ENCODE data around the gene HEATR5A. TPM values are rescaled to one million over a fixed set of nuclear protein-coding genes. Genes with fewer than 3 reads are reported as not detected.
"Not testable (repeated sequence)": the region's sequence is repeated elsewhere in the genome, so short reads cannot be mapped to it uniquely, and the experiment has no call there.

Gene HEATR5A
- total and polyA plus RNA-seq, 11 donors = 22.4 to 57.6 (median 45.5) TPM

GRCh38 chr14:31441273-31442111, 21.1 kb upstream of the HEATR5A start:
- H3K27ac ChIP-seq = peak overlapping the region in 10 of 12 donors; percentile 8 to 55 (median 34)
- H3K4me3 ChIP-seq = no peak overlapping the region
- peaks cover 0 to 14% (median 3%) of the 10 kb centered on the region in 12 donors for H3K4me1 ChIP-seq
- no peaks in the 10 kb centered on the region for H3K9me3 ChIP-seq
- 69 to 89% (median 86%) methylated on average over 7 of the region's 7 CpGs for WGBS, 4 donors
- H3K36me3 ChIP-seq = peaks cover 0 to 20% (median 5%) of the 10 kb centered on the region in 9 donors
- H3K27me3 ChIP-seq = no peaks in the 10 kb centered on the region
- ATAC-seq (peak in 3 of 4 donors; percentile 48 to 81 (median 60)), DNase-seq (no peak)
- intact Hi-C loops (cut with DNase I) = no loop called here
- TF ChIP-seq CTCF (IDR thresholded peaks at IDR 0.05) (no peak), POLR2A (IDR thresholded peaks at IDR 0.05) (no peak)

GRCh38 chr14:31440280-31440679, 19.9 kb upstream of the HEATR5A start:
- H3K36me3 ChIP-seq = peaks cover 0 to 8% (median 0%) of the 10 kb centered on the region in 9 donors
- no peaks in the 10 kb centered on the region for H3K27me3 ChIP-seq
- intact Hi-C loops (cut with DNase I) = no loop called here
- H3K27ac ChIP-seq = no peak overlapping the region
- H3K4me1 ChIP-seq = peaks cover 0 to 18% (median 3%) of the 10 kb centered on the region in 12 donors
- TF ChIP-seq CTCF (IDR thresholded peaks at IDR 0.05) (no peak), POLR2A (IDR thresholded peaks at IDR 0.05) (no peak)
- no peak for ATAC-seq
- DNase-seq = no peak
- no peak overlapping the region for H3K4me3 ChIP-seq
- no peaks in the 10 kb centered on the region for H3K9me3 ChIP-seq

DNA sequence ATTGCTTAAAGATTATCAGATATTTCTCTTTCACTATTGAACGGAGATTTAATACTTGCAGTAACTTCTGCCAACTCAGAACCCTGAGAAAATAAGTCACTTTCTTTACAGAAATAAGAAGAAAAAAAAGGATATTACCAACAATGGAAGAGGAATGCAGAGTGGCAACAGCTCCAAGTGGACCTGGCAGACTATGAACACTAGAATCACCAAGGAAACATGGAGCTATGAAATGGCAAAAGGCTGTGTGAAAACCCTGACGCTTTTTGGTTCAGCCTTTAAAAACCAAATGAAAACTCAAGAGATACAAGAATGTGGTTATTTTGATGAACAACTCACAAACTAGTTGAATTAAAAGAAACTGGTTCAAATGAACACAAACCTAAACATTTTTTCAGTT, 19.2 kb upstream of the HEATR5A start:
- H3K27me3 ChIP-seq = no peaks in the 10 kb centered on the region
- H3K4me3 ChIP-seq = no peak overlapping the region
- peaks cover 0 to 5% (median 0%) of the 10 kb centered on the region in 9 donors for H3K36me3 ChIP-seq
- DNase-seq = no peak
- H3K4me1 ChIP-seq = peaks cover 0 to 25% (median 3%) of the 10 kb centered on the region in 12 donors
- no peak overlapping the region for H3K27ac ChIP-seq
- ATAC-seq = no peak
- no peaks in the 10 kb centered on the region for H3K9me3 ChIP-seq
- whole genome bisulfite sequencing, 4 donors = 87 to 94% (median 91%) methylated on average over 2 of the region's 2 CpGs
- TF ChIP-seq POLR2A (IDR thresholded peaks at IDR 0.05) (no peak), CTCF (IDR thresholded peaks at IDR 0.05) (no peak)
- intact Hi-C loops (cut with DNase I) = no loop called here

DNA sequence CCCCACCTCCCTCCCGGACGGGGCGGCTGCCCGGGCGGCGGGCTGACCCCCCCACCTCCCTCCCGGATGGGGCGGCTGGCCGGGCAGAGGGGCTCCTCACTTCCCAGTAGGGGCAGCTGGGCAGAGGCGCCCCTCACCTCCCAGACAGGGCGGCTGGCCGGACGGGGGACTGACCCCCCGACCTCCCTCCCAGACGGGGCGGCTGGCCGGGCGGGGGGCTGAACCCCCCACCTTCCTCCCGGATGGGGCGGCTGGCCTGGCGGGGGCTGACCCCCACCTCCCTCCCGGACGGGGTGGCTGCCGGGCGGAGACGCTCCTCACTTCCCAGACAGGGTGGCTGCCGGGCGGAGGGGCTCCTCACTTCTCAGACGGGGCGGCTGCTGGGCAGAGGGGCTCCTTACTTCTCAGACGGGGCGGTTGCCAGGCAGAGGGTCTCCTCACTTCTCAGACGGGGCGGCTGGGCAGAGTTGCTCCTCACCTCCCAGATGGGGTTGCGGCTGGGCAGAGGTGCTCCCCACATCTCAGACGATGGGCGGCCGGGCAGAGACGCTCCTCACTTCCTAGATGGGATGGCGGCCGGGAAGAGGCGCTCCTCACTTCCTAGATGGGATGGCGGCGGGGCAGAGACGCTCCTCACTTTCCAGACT, 16.8 kb upstream of the HEATR5A start:
- DNase-seq; H3K27ac ChIP-seq; H3K36me3 ChIP-seq; H3K9me3 ChIP-seq; intact Hi-C loops (cut with DNase I); H3K4me3 ChIP-seq; H3K27me3 ChIP-seq; ATAC-seq: not testable (repeated sequence)
- H3K4me1 ChIP-seq = peaks cover 0 to 22% (median 3%) of the 10 kb centered on the region in 12 donors
- whole genome bisulfite sequencing, 4 donors = 95 to 100% (median 97%) methylated on average over 3 to 39 of the region's 45 CpGs
